LNCAP (cell line): Measurements from ENCODE around the gene ZC3H12D.

Experiments
- CTCF ChIP-seq: fragments of 450-650 bp; IDR thresholded peaks from 2 replicates; pipeline ENCODE4 v1.5.1; 2017; ENCODE audit warnings: mild to moderate bottlenecking

Gene ZC3H12D

DNA sequence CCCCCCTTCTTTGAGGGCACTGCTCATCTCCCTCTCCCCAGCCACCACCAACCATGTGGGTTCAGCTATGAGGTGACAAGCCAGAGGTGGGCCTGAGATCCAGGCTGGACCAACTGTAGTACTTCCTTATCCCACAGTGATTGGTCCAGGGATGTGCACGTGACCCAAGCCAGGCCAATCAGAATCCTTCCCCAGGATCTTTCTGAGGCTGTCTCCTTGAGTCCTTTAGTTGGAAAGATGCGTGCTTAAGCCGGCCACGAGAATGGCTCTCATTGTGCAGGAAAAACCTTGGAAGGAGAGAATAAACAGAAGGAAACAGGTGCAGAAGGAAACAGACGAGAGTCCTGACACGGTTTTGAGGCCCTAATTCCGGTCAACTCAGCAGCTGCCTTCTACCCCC lies 39.2 kb downstream of the ZC3H12D start:
- TF ChIP-seq CTCF: no peak

DNA sequence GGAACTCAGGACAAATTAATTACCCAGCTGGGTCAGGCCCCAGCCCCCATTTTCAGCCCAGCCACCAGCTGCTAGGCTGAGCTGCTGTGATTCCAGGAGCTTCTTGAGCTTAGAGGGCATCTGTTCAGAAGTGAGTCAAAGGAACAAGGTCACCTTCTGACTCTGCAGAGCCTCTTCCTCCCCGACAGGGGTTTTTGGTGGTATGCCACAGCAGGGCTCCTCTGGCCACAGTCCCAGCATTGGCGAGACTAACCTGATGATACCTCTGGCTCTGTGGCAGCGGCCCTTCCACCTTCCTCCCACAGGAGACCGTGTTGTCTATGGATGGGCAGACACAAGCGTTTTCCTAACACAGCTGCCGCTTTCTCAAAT lies 39.7 kb downstream of the ZC3H12D start:
- no peak for TF ChIP-seq CTCF

DNA sequence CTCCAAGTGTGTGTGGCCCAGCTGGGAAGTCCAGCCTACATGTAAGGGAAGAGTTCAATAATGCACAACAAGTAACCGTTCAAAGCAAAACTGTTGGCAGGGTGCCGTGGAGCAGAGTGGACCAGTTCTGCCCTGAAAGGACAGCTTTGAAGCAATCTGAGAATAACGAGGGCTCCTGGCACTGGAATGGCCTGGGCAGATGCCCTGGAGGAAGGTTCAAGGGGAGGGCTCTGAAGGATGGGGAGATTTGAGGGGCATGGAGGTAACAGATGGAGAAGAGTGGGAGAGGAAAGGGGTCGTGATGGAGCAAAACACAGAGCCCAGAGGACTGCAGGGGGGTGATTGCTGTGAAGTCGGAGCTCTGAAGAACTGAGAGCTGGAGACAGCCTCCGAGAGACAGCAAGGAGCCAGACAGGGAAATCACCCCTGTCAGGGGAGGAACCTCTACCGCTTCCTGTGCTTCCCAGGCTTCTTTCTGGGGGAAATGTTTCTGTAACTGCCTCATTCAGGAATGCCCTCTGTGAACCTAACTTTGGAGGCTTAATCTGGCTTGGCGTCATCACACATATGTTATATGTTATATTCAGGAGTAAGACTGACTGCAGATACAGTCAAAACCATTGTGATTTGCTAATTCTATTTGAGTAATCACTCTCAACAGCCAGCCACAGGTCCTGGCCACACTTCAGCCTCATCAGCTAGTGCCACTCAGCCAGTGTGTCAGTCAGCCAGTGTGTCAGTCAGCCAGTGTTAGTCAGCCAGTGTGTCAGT lies 41.2 kb downstream of the ZC3H12D start:
- no peak for TF ChIP-seq CTCF

- TF ChIP-seq CTCF: no peak
These were observed 43.1 kb downstream of the ZC3H12D start for GRCh38 chr6:149441740-149442139.

- no peak for TF ChIP-seq CTCF
These were observed 43.8 kb downstream of the ZC3H12D start for GRCh38 chr6:149440735-149441671.

GRCh38 chr6:149439626-149440025 lies 45.2 kb downstream of the ZC3H12D start:
- TF ChIP-seq CTCF: no peak

DNA sequence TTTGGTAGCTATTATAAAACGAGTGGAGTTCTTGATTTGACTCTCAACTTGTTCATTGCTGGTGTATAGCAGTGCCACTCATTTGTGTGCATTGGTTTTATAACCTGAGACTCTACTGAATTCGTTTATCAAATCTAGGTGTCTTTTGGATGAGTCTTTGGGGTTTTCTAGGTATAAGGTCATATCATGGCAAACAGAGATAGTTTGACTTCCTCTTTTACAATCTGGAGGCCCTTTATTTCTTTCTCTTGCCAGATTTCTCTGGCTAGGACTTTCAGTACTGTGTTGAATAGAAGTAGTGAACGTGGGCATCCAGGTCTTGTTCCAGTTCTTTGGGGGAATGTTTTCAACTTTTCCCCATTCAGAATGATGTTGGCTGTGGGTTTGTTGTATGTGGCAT lies 46.0 kb downstream of the ZC3H12D start:
- no peak for TF ChIP-seq CTCF
